ENCODE data around the gene ACTN3.
"Not testable (repeated sequence)": the region's sequence is repeated elsewhere in the genome, so short reads cannot be mapped to it uniquely, and the experiment has no call there.

ACTN3 gene

DNA sequence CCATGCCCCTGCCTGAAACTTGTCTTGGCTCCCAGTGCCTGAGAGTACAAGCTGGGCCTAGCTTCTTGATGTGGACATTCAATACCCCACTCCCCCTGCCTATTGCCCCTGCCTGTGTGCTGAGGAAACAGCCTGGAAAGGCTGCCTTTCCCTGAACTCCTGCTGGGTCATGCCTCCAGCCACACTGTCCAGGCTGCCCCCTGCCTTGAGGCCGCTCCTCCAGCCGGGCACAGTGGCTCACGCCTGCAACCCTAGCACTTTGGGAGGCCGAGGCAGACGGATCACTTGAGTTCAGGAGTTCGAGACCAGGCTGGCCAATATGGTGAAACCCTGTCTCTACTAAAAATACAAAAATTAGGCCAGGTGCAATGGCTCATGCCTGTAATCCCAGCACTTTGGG, 56.4 kb downstream of the ACTN3 start:
- DNase-seq, result no peak

DNA sequence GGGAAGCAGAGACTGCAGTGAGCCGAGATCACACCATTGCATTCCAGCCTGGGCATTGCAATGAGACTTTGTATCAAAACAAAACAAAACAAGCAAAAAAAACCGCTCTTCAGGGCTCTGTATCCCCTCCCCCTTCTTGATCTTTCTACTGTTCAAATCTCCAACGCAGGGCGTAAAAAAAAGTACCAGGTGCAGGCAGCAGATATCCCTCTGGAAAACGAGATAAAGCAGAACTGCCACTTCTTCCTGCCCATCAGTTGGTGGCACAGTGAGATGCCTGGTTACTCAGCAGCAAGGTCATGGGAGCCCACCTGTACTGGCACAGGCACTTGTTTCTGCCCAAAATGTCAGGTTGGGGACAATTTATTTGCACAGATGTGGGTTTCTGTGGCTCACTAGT, 57.5 kb downstream of the ACTN3 start:
- no peak for DNase-seq

DNA sequence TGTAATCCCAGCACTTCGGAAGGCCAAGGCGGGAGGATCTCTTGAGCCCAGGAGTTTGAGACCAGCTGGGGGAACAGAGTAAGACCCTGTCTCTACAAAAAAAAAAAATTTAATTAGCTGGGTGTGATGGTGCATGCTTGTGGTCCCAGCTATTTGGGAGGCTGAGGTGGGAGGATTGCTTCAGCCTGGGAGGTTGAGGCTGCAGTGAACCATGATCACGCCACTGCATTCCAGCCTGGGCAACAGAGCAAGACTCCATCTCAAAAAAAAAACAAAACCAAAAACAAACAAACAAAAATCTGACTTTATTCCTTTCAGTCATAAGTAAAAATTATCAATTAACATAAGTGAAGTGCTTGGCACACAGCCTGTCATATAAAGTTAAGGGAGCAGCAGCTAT, 59.9 kb downstream of the ACTN3 start:
- DNase-seq, result not testable (repeated sequence)

DNA sequence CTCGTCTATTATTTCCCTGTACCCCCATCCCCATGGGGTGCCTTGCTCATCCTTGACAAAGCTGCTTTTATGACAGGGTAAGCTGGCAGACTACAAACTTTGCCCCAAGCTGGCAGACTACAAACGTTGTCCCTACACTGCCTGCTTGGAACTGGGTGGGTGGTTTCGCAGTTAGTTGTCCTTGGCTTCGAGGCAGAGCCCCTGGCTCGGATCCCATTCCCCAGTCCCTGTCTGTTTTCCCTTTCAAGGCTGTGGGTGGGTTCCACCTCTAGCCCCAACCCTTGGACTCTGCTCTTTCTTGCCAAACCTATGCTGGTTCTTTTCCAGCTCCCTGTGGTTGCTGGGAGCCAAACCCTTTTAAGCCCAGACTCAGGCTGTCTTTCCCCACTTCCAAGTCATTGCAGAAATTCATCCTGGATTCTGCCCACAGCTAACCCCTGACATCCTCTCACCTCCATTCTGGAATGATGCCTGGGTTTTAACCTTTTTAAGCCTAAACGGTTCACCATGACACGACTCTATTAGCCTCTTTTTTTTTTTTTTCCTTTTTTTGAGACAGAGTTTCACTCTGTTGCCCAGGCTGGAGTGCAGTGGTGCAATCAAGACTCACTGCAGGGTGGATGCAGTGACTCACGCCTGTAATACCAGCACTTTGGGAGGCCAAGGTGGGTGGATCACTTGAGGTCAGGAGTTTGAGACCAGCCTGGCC, 60.6 kb downstream of the ACTN3 start:
- no peak for DNase-seq

DNA sequence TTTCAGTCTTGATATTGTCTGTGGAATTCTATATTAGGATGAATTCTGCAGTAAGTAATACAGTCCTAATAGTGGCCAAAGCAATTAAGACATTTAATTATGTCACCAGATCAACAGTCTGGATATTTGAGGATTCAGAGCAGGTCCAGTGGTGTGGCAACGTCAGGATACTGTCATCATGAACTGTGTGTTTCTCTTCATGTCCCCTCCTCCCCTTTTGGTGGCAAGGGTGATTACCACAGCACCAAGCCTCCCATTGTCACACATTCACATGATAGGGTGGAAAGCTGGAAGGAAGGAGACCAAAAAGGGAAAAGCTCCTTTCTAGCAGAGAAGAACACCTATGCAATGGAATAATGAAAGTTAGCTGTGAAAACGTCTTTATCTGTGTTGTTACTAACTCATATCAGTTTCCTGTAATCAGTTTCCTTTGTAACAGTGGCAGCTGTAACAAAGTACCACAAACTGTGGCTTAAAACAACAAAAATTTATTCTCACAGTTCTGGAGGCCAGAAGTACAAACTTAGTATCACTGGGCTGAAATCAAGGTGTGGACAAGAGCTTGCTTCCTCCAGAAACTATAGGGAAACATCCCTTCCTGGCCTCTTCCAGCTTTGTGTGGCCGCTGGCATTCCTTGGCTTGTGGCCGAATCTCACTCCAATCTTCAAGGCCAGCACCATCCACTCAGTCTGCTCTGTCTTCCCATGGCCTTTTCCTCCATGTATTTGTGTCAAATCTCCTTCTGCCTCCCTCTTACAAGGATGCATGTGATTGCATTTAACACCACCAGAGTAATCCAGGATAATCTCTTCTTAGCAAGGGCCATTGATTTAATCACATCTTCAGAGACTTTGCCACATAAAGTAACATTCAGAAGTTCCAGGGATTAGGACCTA, 63.3 kb downstream of the ACTN3 start:
- DNase-seq, result no peak

DNA sequence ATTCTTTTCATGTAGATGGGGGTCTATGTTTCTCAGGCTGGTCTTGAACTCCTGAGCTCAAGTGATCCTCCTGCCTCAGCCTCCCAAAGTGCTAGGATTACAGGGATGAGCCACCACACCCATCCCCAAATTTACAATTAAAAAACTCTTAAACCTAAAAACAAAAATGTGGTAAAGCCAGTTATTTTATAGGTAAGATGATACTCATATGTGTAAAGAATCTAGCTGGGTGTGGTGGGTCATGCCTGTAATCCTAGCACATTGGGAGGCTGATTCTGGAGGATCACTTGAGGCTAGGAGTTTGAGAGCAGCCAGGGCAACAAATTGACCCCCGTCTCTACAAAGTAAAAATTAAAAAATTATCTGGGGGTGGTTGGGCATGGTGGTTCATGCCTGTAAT, 65.8 kb downstream of the ACTN3 start:
- no peak for DNase-seq
